Stimulated activated CD4-positive, alpha-beta T cell treated with anti-CD3 and anti-CD28 coated beads, Interleukin-1b, Interleukin-23, amount 100 ng/mL, for 1 hour (primary cell): ENCODE results near the gene AGFG2.
A peak's percentile ranks its signal among the peaks of the same experiment; 100 is the strongest.

Experiments
- DNase-seq, 2 donors: peaks; one replicate each; pipeline ENCODE4 v3.0.0-alpha.2; 2020; ENCODE audit warnings: low read depth in 2 of 2

The AGFG2 gene

DNA sequence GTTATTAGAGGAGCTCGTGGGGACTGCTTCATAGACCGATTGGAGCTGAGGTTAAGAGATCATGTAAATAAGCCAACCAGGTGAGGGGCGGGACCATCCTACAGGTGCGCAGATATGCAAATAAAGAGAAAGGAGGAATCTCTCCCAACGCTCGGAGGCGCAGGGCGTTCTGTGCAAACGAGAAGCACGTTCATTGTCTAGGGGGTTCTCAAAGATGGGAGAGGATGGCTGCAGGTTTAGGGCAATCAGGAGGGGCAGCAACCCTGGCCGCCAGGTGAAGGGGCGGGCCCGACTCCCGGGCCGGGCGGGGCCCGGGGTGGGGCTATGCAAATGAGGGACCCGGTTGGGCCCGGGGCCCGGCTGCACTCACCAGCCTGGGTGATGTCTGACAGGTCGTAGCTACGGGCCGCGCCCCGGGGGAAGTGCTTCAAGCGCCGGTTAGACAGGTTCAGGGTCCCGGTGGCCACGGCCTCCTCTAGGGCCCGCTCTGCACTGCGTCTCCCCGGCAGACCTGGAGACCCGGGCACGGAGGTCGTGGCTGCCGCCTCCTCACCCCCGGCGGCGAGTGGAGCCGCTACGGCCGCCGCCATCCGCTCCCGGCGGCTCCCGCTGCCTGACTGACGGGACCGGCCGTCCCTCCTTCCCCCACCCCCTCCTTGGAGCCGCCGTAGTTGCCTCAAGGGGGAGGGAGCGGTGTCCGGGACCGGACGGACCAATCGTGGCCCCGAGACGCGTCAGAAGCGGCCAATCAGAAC lies 46.7 kb downstream of the AGFG2 start, which contains the start of gene LRCH4:
Gene LRCH4 (minus strand): TSS at position 619 of the 755 bp plus-strand sequence. CDS start 29 bp downstream, at position 590.
- no peak for DNase-seq

DNA sequence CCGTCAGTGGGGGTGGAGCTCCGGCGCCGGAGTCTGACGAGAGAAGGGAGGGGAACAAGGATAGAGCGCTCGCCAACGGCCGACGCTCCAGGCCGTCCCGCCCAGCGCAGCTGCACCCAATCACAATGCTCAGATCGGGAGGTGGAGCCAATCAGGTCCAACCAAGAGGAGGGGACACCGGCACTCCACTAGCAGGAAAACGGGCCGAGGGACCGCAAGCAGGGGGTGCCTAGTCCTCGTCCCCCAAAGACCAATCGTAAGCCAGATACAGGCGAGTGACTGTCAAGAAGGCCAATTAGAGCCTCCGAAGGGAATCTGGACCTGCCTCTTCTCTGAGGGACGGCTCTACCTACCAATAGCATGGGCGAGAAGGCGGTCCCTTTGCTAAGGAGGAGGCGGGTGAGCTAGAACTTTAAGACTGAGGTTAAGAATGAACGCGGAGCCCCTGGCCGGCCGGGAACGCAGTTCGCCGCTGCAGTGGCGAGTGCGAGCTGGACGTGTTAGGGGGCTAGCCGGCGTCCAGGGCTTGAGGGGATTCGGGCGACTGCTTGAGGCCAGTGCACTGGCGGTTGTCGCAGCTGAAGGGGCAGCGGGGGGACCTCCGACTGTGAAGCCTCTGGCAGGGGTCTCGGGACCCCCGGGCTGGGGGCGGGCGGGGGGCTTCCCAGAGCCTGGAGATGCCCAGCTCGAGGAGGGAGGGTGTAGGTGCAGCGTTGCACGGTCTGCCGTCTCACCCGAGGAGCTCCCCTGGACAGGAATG lies 47.4 kb downstream of the AGFG2 start, which contains the start of gene FBXO24:
Gene FBXO24 (plus strand): TSS at position 63 of the 760 bp plus-strand sequence. CDS start 298 bp downstream, at position 361.
- DNase-seq: peak; percentile 93 to 98

DNA sequence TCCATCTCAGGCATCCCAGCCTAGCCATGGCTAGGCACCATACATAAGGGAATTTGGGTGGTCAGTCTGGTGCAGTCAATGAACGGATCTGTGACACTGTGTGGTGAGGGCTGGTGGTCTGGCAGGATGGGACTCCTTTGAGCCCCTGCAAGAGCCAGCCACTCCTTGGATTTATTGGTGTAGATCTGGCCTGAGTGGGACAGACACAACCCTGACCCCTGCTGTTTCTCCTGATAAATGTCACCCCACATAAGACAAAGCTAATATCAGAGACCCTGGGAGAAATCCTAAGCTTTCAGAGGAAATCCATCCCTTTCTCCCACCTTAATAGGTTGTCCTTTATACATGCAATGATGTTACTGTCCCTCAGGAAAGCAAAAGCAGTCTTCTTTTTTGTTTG lies 49.4 kb downstream of the AGFG2 start:
- DNase-seq: no peak

DNA sequence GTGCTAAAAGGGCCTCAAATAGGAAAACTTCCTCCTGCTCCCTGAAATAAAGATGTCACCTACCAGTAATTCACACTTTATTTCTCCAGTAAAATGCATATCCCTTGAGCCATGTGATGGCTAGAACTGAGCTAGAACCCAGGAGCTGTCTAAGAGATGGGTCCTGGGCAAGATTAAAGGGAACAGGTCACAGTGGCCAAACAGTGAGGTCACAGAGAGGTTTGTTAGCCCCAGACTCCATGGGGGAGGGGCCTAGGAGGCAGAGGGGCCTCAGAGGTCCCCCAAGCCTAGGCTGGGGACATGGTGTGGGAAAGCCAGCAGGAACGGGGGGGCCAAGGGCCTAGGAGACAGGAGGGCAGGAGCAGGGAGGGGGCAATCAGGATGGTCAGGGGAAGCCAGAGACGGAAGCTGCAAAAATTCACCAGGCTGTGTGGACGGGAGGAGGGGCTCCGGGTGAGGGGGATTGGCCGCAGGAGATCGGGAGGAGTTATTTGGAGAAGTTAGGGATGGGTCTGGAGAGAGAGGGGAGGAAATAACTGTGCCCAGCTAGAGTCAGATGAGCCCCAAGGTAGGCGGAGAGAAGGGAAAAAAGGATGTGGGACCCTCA lies 50.4 kb downstream of the AGFG2 start:
- DNase-seq: no peak

DNA sequence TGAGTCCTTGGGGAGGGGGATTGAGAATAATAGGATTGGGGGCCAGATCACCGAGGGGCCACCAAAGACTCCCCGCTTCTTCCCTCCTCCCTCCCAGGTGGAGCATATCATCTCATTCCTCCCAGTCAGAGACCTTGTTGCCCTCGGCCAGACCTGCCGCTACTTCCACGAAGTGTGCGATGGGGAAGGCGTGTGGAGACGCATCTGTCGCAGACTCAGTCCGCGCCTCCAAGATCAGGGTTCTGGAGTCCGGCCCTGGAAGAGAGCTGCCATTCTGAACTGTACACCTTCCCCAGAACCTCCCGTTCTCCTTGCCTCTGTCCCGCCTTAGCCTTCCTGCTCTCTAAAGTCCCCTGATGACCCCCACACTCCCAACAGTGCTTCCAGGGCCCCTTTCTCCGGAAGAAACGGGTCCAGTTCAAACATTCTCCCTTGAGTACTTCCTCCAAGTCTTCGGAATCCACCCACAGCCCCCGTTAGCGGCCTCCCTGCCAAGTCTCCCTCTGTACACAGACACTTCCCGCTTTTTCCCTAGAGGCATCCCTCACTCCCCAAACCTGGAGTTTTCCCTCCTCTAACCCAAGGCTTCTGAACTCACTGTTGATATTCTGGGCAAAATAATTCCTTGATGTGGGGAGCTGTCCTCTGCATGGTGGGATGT lies 51.2 kb downstream of the AGFG2 start:
- no peak for DNase-seq

DNA sequence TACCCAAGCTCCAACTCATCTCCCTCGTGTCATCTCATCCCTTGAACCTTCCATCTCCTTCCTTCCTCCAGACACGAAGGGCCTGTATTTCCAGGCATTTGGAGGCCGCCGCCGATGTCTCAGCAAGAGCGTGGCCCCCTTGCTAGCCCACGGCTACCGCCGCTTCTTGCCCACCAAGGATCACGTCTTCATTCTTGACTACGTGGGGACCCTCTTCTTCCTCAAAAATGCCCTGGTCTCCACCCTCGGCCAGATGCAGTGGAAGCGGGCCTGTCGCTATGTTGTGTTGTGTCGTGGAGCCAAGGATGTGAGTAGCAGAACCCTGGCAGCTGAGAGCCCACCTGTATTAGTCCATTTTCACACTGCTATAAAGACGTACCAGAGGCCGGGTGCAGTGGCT lies 52.6 kb downstream of the AGFG2 start:
- DNase-seq: no peak

DNA sequence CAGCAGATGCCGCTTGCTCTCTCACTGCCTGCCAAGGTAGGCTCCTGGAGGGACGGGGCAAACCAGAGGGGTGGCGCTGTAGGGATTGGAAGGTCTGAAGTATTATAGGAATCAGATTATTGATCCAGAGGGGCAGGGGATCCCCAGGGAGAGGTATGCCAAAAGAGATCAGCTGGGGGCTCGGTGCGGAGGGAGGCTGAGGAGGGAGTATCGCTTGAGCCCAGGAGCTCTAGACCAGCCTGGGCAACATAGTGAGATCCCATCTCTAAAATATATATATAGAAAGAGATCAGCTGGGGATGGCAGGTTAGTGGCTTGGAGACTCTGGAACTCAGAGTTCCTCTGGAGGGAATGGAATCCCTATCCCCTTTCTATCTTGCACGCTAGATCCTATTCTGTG lies 56.2 kb downstream of the AGFG2 start:
- DNase-seq: no peak

DNA sequence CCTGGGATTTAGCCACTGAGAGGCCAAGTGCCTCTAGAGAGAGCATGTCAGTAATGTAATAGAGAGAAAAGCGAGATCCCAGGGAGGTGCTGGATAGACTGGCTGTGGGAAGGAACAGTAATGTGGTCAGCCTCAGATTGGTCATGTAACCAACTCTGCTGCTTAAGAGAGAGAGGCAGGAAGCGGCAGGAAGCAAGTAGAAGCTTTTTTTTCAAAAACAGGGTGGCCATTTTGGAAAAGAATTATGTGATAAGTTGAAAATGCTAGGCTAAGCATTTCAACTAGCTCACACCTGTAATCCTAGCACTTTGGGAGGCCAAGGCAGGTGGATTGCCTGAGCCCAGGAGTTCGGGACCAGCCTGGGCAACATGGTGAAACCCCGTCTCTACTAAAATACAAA lies 59.4 kb downstream of the AGFG2 start:
- DNase-seq: no peak

DNA sequence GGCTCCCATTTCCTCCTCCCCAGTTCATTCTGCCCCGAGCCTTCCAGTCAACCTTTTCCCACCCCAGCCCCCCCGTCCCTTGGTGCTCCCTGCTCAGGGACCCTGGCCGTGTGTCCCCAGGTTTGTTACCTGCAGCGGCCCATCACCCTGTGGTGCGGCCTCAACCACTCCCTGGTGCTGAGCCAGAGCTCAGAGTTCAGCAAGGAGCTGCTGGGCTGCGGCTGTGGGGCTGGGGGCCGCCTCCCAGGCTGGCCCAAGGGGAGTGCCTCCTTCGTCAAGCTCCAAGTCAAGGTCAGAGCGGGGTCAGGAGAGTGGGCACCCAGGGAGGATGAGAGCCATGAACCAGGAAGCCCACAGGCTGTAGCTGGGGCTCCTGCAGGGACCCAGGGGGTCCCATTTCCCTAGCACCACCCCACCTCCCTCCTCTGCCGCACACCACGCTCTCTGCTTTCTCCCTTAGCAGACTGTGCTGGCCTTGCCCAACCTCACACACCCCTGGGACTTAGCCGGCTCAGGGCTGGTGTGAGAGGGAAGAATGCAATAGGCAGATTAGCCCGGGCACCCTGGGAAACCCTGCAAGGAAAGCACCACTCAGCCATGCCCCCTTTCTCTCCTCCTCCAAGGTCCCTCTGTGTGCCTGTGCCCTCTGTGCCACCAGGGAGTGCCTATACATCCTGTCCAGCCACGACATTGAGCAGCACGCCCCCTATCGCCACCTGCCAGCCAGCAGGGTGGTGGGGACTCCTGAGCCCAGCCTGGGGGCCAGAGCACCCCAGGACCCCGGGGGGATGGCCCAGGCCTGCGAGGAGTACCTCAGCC lies 61.1 kb downstream of the AGFG2 start:
- no peak for DNase-seq

DNA sequence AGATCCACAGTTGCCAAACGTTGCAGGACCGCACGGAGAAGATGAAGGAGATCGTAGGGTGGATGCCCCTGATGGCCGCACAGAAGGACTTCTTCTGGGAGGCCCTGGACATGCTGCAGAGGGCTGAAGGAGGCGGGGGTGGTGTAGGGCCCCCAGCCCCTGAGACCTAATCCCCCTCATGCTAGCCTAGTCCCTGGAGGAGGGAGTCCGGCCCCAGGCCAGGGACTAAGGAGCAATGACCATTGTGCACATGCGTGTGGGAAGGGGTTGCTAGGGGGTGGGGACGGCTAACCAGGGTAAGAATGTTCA lies 61.7 kb downstream of the AGFG2 start:
- DNase-seq: no peak

DNA sequence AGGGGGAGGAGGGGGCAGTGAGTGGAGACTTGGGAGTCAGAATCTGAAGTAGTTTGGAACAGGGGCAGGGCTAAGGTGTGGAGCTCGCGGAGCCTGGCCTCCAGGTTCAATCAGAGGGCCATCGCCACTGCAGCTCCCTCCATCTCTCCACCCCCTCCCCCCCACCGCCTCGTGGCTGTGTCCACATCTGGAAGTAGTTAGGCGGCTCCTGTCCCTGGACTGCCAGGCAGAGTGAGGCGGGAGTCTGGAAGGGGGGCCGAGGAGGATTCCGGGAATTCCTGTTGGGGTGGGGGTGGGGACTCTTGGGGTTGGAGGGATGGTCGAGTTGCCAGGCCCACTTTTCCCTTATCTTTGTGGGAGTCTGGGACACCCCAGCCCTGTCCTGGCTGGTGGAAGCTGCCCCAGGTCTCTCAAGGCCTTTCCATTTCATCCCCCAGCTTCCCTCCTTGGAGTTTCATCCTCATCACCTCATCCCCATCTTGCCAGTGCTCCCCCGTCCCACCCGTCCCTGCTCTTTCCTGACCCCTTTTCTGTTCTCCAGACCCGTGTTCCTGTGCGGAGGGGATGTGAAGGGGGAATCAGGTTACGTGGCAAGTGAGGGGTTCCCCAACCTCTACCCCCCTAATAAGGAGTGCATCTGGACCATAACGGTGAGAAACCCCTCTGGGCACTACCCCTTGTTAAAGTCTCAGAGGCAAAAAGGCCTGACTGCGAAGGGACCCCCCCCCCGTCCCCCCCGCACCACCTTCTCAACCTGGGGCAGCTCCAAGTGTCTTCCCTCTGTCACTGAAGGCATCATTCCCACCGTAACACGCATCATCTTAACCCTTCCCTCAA lies 64.1 kb downstream of the AGFG2 start:
- DNase-seq: no peak

DNA sequence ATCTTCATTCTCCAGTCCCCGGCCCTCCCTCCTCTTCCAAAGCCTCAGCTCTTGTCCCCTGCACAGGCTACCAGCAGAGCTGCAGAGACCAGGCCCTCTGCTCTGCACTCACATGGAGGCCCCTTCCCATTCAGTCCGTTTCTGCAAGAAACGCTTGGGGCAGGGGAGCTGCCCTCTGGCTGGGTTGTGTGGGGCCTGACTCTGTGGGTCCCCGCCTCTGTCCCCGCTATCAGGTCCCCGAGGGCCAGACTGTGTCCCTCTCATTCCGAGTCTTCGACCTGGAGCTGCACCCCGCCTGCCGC lies 64.7 kb downstream of the AGFG2 start:
- no peak for DNase-seq

DNA sequence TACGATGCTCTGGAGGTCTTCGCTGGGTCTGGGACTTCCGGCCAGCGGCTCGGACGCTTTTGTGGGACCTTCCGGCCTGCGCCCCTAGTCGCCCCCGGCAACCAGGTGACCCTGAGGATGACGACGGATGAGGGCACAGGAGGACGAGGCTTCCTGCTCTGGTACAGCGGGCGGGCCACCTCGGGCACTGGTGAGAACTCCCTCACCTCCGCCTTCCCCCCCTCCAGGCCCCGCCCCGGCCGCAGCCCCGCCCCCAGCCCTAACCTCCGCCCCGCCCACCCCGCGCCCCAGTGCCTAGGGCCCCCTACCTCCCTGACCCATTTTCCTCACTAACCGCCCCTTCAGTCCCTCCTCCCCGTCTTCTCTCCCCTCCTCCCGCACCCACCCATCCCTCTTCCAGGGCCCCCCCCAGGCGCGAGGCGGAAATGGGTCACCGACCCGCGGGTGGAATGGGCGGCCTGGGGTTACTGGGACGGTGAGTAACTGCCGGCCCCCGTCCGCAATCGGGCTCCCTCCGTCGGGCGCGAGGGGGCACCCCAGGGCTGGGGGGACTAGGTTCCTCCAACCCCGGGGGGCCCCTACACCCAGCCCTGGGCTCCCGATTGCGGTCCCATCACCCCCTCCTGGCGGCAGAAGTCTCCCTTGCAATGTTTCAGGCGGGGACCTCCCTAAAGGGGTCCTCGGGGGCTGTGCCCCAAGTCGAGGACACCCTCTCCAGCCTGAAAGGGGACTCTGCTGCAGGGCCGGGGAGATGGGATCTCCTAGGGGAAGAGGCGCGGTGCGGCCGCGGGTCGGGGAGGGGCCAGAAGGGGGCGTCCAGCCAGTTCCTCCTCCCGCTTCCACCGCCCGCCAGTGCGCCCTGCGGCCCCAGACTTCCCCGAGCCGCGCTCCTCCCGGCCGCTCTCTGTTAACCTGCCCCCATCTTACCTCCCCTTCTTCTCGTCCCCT lies 65.3 kb downstream of the AGFG2 start:
- peak in 1 of 2 donors; percentile 46 for DNase-seq

DNA sequence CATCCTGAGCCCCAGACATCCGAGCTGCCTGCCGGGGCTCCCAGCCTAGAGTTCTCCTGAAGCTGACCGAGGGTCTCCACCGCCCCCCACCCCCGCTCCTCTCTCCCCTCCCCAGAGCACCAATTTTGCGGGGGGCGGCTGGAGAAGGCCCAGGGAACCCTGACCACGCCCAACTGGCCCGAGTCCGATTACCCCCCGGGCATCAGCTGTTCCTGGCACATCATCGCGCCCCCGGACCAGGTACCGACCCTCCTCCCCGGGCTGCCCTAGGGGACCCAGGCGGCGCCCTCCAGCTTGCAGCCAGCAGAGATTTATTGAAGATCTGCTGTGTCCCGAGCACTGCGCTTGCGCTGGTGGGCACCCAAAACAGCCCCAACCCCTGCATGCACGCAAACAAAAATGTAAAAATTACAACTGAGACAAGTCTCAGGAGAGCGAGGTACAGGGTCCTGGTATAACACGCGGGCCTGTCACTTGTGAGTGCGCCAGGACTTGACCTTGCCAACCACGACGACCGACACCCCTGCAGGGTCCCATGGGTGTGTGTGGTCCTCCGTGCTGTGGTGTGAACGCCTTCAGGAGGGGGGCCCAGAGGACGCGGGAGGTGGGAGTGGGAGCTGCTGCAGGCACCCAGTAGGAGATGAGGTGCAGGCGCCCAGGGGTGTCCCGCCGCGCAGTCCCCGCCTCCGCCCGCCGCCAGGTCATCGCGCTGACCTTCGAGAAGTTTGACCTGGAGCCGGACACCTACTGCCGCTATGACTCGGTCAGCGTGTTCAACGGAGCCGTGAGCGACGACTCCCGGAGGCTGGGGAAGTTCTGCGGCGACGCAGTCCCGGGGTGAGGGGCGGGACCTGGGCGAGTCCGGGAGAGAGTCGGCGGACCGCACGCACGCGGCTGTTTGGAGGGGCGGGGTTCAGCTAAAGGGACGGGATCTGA lies 66.2 kb downstream of the AGFG2 start:
- peak in 1 of 2 donors; percentile 17 for DNase-seq

DNA sequence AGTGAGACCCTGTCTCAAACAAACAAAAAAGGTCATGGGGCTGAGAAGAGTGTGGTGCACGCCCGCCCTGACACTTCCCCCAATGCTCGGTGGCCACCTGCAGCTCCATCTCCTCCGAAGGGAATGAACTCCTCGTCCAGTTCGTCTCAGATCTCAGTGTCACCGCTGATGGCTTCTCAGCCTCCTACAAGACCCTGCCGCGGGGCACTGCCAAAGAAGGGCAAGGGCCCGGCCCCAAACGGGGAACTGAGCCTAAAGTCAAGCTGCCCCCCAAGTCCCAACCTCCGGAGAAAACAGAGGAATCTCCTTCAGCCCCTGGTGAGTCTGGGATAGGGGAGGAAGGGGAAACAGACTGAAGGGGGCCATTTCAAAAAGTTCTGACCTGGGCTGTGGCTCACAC lies 67.3 kb downstream of the AGFG2 start:
- no peak for DNase-seq

DNA sequence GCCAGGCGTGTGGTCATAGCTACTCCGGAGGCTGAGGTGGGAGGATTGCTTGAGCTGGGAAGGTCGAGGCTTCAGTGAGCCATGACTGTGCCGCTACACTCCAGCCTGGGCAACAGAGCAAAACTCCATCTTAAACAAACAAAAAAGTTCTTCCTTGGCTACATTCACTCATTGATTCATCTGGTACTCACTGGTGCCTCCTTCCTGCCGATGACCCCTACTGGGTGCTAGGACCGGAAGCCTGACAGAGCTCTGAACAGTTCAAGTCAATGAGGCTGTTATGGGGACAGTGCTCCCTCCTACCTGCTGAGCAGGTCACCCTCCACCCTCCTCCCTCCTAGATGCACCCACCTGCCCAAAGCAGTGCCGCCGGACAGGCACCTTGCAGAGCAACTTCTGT lies 68.1 kb downstream of the AGFG2 start:
- no peak for DNase-seq

DNA sequence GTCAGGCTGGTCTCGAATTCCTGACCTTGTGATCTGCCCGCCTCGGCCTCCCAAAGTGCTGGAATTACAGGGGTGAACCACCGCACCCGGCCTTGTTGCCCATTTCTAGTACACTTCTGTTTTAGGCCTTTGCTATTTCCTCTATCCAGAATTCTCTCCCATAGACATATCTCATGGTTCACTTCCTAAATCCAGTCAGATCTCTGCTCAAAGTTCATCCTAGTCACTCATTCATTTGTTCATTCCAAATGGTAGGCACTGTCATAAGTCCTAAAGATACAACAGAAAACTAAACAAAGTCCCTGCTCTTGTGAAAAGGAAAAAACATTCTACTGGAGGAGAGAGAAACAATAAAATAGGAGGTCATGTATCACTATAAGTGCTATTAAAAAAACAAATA lies 71.0 kb downstream of the AGFG2 start:
- DNase-seq: no peak

DNA sequence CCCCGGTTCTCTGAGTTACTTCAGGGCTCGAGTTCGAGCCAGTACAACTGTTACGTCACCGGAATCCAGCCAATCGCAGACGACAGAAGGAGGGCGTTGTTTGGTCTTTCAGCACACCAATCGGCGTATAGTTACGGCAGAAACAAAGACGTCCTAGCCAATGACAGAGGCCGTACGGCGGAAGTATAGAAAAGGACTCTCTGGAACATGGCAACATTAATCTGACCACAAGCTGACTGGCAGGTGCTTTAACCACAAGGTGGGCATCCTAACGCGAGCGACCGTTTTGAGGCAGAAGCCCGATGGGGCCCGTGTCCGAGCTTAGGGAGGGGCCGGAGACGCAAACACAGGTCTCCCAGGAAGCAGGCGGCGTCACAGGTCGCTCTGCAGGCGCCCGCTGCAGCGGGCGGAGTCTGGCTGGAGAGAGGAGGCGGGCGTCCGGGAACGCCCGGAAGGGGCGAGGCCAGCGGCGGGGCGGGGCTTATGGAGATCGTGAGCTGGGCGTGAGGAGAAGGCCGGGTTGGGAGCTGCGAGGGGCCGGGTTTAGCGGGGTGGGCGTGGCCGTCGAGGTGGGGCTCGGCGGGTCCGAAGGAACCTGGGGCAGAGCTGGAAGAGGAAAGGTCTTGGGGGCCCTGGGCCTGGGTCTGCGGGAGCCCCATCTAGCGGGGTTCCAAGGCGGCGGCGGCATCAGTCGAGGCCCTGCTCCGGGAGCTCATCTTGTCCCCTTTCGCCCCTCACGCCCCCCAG lies 73.2 kb downstream of the AGFG2 start, which contains the start of gene MOSPD3:
Gene MOSPD3 (plus strand): TSS at position 558 of the 747 bp plus-strand sequence. CDS start 252 bp downstream, outside the sequence.
- peak; percentile 90 to 97 for DNase-seq
